Activated CD8-positive, alpha-beta memory T cell treated with anti-CD3 and anti-CD28 coated beads for 1 hour (primary cell): ENCODE data around the gene ARFGAP2.
A peak's percentile ranks its signal among the peaks of the same experiment; 100 is the strongest.
"Not testable (repeated sequence)": the region's sequence is repeated elsewhere in the genome, so short reads cannot be mapped to it uniquely, and the experiment has no call there.

Experiments
- DNase-seq, 2 donors: peaks; one replicate each; pipeline ENCODE4 v3.0.0-alpha.2; 2020; ENCODE audit warnings: low read depth in 1 of 2; ENCODE audit errors: extremely low read depth in 1 of 2

The ARFGAP2 gene

GRCh38 chr11:47176328-47177228 is at the start of gene ARFGAP2:
ARFGAP2 (minus strand) TSS chr11:47176879; CDS start chr11:47176853, 26 bp downstream.
- DNase-seq, result peak; percentile 85 to 93

- DNase-seq, result no peak
Measured at GRCh38 chr11:47225552-47226400, 49.1 kb upstream of the ARFGAP2 start.

- no peak for DNase-seq
Measured at GRCh38 chr11:47222696-47223095, 46.0 kb upstream of the ARFGAP2 start.

- DNase-seq, result no peak
Measured at GRCh38 chr11:47220401-47220821, 43.7 kb upstream of the ARFGAP2 start.

GRCh38 chr11:47216121-47216798 is 39.6 kb upstream of the ARFGAP2 start:
- peak in 1 of 2 donors; percentile 38 for DNase-seq

- DNase-seq, result no peak
Measured at GRCh38 chr11:47215366-47215910, 38.8 kb upstream of the ARFGAP2 start.

GRCh38 chr11:47213950-47214565 is 37.4 kb upstream of the ARFGAP2 start:
- peak; percentile 54 to 64 for DNase-seq

- no peak for DNase-seq
Measured at GRCh38 chr11:47212938-47213337, 36.3 kb upstream of the ARFGAP2 start.

GRCh38 chr11:47208628-47209027 is 31.9 kb upstream of the ARFGAP2 start:
- no peak for DNase-seq

- DNase-seq, result not testable (repeated sequence)
Measured at GRCh38 chr11:47208008-47208552, 31.4 kb upstream of the ARFGAP2 start.

GRCh38 chr11:47207459-47207858 is 30.8 kb upstream of the ARFGAP2 start:
- DNase-seq, result no peak

GRCh38 chr11:47206577-47206976 is 29.9 kb upstream of the ARFGAP2 start:
- not testable (repeated sequence) for DNase-seq

- DNase-seq, result no peak
Measured at GRCh38 chr11:47204637-47204989, 27.9 kb upstream of the ARFGAP2 start.

- DNase-seq, result no peak
Measured at GRCh38 chr11:47202576-47202975, 25.9 kb upstream of the ARFGAP2 start.

GRCh38 chr11:47201015-47201414 is 24.3 kb upstream of the ARFGAP2 start:
- DNase-seq, result no peak

GRCh38 chr11:47198161-47198560 is 21.5 kb upstream of the ARFGAP2 start:
- not testable (repeated sequence) for DNase-seq

- no peak for DNase-seq
Measured at GRCh38 chr11:47192111-47192510, 15.4 kb upstream of the ARFGAP2 start.

- not testable (repeated sequence) for DNase-seq
Measured at GRCh38 chr11:47191137-47191536, 14.5 kb upstream of the ARFGAP2 start.

GRCh38 chr11:47189100-47189834 is 12.6 kb upstream of the ARFGAP2 start:
- no peak for DNase-seq
